Airway epithelial cell (primary cell): ENCODE results near the gene PLIN5. TPM values are rescaled to one million over a fixed set of nuclear protein-coding genes. Genes with fewer than 3 reads are reported as not detected.

ENCODE experiments used
- total RNA-seq: library from RNA; depleted of rRNA; stranded (reverse); fragments of >200 nt; gene quantifications from 2 replicates; pipeline ENCODE4 v1.2.3, GENCODE V29; 2015

PLIN5 gene
- total RNA-seq: 0.14 TPM in 1 of 2 replicates, not detected in the other

GRCh38 chr19:4534836-4535658 is at the start of gene PLIN5:
PLIN5 (minus strand) TSS chr19:4535224; CDS start chr19:4534074, 1,150 bp downstream.

GRCh38 chr19:4559569-4559968 is 24.5 kb upstream of the PLIN5 start, which contains the start of gene SEMA6B:
SEMA6B (minus strand) TSS chr19:4559684; CDS start chr19:4558457, 1,227 bp downstream.

GRCh38 chr19:4539693-4540581 is 4.9 kb upstream of the PLIN5 start, which contains the start of gene LRG1:
LRG1 (minus strand) TSS chr19:4540036; CDS start chr19:4540013, 23 bp downstream.

GRCh38 chr19:4518345-4519171 is 16.5 kb downstream of the PLIN5 start, which contains the start of gene PLIN4:
PLIN4 (minus strand) TSS chr19:4518486; CDS start chr19:4518272, 214 bp downstream.

Other genes with a start within 250 kb of the PLIN5 start
- gene TMIGD2, start 232.8 kb downstream of the PLIN5 start, total RNA-seq: not detected in 2 replicates
- gene FSD1, start 230.6 kb downstream of the PLIN5 start, total RNA-seq: 5.1 and 6.4 TPM in 2 replicates
- 105 and 110 TPM in 2 replicates for gene STAP2, start 196.4 kb downstream of the PLIN5 start, total RNA-seq
- gene MPND, start 191.7 kb downstream of the PLIN5 start, total RNA-seq: 5.8 and 7.2 TPM in 2 replicates
- gene SH3GL1, start 134.7 kb downstream of the PLIN5 start, total RNA-seq: 111 and 144 TPM in 2 replicates
- 18.5 and 22.4 TPM in 2 replicates for gene CHAF1A, start 132.6 kb downstream of the PLIN5 start, total RNA-seq
- gene UBXN6, start 77.4 kb downstream of the PLIN5 start, total RNA-seq: 51.6 and 55.9 TPM in 2 replicates
- 70.5 and 81.0 TPM in 2 replicates for gene HDGFL2, start 62.9 kb downstream of the PLIN5 start, total RNA-seq
- 0.84 and 1.1 TPM in 2 replicates for gene PLIN4, start 16.7 kb downstream of the PLIN5 start, total RNA-seq
- gene LRG1, start 4.8 kb upstream of the PLIN5 start, total RNA-seq: 0.09 and 0.56 TPM in 2 replicates
- 0.05 and 0.35 TPM in 2 replicates for gene SEMA6B, start 24.5 kb upstream of the PLIN5 start, total RNA-seq
- gene TNFAIP8L1, start 104.3 kb upstream of the PLIN5 start, total RNA-seq: 5.7 and 6.1 TPM in 2 replicates
- gene MYDGF, start 135.1 kb upstream of the PLIN5 start, total RNA-seq: 118 and 142 TPM in 2 replicates
- gene DPP9, start 188.6 kb upstream of the PLIN5 start, total RNA-seq: 90.9 and 114 TPM in 2 replicates